Panc1 (cell line): ENCODE results near the gene TFPI2. TPM values are rescaled to one million over a fixed set of nuclear protein-coding genes. Genes with fewer than 3 reads are reported as not detected.

ENCODE experiments used
- ATAC-seq: fragments of 200-7000 bp; cut with Tn5 transposase; 2 replicates; pipeline ENCODE4 v1.9.1; 2020; ENCODE audit warnings: mild to moderate bottlenecking, moderate library complexity
- BruUV-seq: library from RNA; stranded (reverse); fragments of 400-500 nt; replicated peaks from 2 replicates; lab custom pipeline; 2021; lab: Mats Ljungman, UMichigan
- CTCF ChIA-PET: fragments of 300-600 bp; sonication (Branson Sonifier 250); formaldehyde crosslinking; loops from one replicate; lab custom pipeline; 2022; ENCODE audit warnings: antibody characterized with exemption; lab: Charles Lee
- POLR2A ChIA-PET: fragments of 300-600 bp; sonication (Branson Sonifier 250); formaldehyde crosslinking; loops from one replicate; lab custom pipeline; 2022; ENCODE audit warnings: antibody characterized with exemption; lab: Charles Lee
- DNase-seq: peaks from one replicate; pipeline ENCODE4 v3.0.0-alpha.2; 2010; ENCODE audit warnings: low read depth, low spot score
- H3K27ac ChIP-seq: 2 replicates; pipeline ENCODE4 v1.5.1; 2011; ENCODE audit warnings: mild to moderate bottlenecking, low read length, inconsistent platforms
- H3K27me3 ChIP-seq: fragments of 200-500 bp; sonication (Bioruptor generic); 2 replicates; pipeline ENCODE4 v1.6.0; 2014; ENCODE audit warnings: low read length, inconsistent platforms; ENCODE audit not compliant: control insufficient read depth, insufficient read depth
- H3K36me3 ChIP-seq: fragments of 200-500 bp; sonication (Bioruptor generic); 2 replicates; pipeline ENCODE4 v1.5.1; 2014; ENCODE audit warnings: inconsistent platforms, mild to moderate bottlenecking, low read length, moderate library complexity; ENCODE audit not compliant: control insufficient read depth, insufficient read depth
- H3K4me1 ChIP-seq: 2 replicates; pipeline ENCODE4 v1.5.1; 2011; ENCODE audit warnings: inconsistent platforms, mild to moderate bottlenecking, low read length, moderate library complexity; ENCODE audit not compliant: control insufficient read depth, insufficient read depth
- H3K4me3 ChIP-seq, 2 experiments: 2 replicates each; pipeline ENCODE4 v1.5.1; 2011 to 2012; ENCODE audit warnings: low read depth in 2 of 2, low read length in 2 of 2, mild to moderate bottlenecking in 2 of 2, inconsistent platforms in 1 of 2, moderate library complexity in 1 of 2
- H3K9me3 ChIP-seq: fragments of 200-500 bp; sonication (Bioruptor generic); 2 replicates; pipeline ENCODE4 v1.5.1; 2014; ENCODE audit warnings: low read depth, mild to moderate bottlenecking, inconsistent platforms, low read length, moderate library complexity; ENCODE audit not compliant: control insufficient read depth, insufficient read depth
- CTCF ChIP-seq: fragments of 450-650 bp; IDR thresholded peaks from 2 replicates; pipeline ENCODE4 v1.5.1; 2017; ENCODE audit warnings: mild to moderate bottlenecking
- POLR2AphosphoS5 ChIP-seq: IDR thresholded peaks from 2 replicates; pipeline ENCODE4 v1.6.1; 2012; ENCODE audit warnings: mild to moderate bottlenecking, low read depth, low read length, moderate library complexity
- SIN3A ChIP-seq: IDR thresholded peaks from 2 replicates; pipeline ENCODE4 v1.6.1; 2012; ENCODE audit warnings: low read depth, mild to moderate bottlenecking, low read length, moderate library complexity, borderline replicate concordance; ENCODE audit not compliant: insufficient read depth
- TCF7L2 ChIP-seq: IDR thresholded peaks from 2 replicates; pipeline ENCODE4 v1.6.1; 2011; ENCODE audit warnings: mild to moderate bottlenecking, low read depth, low read length, inconsistent platforms
- in situ Hi-C: cut with HindIII; loops from 2 replicates; pipeline ENCODE4 v1.10.0; 2016; ENCODE audit warnings: low sequenced_read_pairs, low pct_unique_long_range_greater_than_20kb
- intact Hi-C: fragments of 100-400 bp; cut with micrococcal nuclease; formaldehyde crosslinking; loops from one replicate; pipeline ENCODE4 v1.10.0; 2022; ENCODE audit not compliant: unreplicated experiment
- total RNA-seq: library from RNA; stranded (reverse); gene quantifications from one replicate; pipeline ENCODE4 v1.2.1, GENCODE V29; 2021; ENCODE audit not compliant: unreplicated experiment
- TF ChIP-seq, protein P1 (sequence below), 2 experiments: IDR thresholded peaks; 2 replicates each; pipeline ENCODE4 v1.6.1; 2011 to 2012; ENCODE audit warnings: low read depth in 2 of 2, control low read depth in 1 of 2, low read length in 1 of 2, mild to moderate bottlenecking in 1 of 2, moderate library complexity in 1 of 2; ENCODE audit not compliant: insufficient read depth in 1 of 2

Gene TFPI2
- total RNA-seq, 1 experiment from 2014 or later: 2.9 TPM

GRCh38 chr7:93894426-93894825, 3.9 kb upstream of the TFPI2 start:
- no peak for DNase-seq
- Histone ChIP-seq H3K36me3 (no peaks in the 10 kb centered on the region), H3K27ac (no peak overlapping the region), H3K4me1 (no peaks in the 10 kb centered on the region), H3K27me3 (peaks cover 7% of the 10 kb centered on the region), H3K4me3 (no peak overlapping the region), H3K9me3 (no peaks in the 10 kb centered on the region)
- no TSS peak for BruUV-seq
- in situ Hi-C loops (no loop called here), intact Hi-C loops (no loop called here)
- CTCF ChIA-PET: no interaction called here
- no peak for ATAC-seq
- TF ChIP-seq POLR2AphosphoS5 (no peak), CTCF (no peak), SIN3A (no peak), TCF7L2 (no peak)
- TF ChIP-seq, protein P1, sequence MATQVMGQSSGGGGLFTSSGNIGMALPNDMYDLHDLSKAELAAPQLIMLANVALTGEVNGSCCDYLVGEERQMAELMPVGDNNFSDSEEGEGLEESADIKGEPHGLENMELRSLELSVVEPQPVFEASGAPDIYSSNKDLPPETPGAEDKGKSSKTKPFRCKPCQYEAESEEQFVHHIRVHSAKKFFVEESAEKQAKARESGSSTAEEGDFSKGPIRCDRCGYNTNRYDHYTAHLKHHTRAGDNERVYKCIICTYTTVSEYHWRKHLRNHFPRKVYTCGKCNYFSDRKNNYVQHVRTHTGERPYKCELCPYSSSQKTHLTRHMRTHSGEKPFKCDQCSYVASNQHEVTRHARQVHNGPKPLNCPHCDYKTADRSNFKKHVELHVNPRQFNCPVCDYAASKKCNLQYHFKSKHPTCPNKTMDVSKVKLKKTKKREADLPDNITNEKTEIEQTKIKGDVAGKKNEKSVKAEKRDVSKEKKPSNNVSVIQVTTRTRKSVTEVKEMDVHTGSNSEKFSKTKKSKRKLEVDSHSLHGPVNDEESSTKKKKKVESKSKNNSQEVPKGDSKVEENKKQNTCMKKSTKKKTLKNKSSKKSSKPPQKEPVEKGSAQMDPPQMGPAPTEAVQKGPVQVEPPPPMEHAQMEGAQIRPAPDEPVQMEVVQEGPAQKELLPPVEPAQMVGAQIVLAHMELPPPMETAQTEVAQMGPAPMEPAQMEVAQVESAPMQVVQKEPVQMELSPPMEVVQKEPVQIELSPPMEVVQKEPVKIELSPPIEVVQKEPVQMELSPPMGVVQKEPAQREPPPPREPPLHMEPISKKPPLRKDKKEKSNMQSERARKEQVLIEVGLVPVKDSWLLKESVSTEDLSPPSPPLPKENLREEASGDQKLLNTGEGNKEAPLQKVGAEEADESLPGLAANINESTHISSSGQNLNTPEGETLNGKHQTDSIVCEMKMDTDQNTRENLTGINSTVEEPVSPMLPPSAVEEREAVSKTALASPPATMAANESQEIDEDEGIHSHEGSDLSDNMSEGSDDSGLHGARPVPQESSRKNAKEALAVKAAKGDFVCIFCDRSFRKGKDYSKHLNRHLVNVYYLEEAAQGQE (IDR thresholded peaks at IDR 0.05; ENCODE audit: insufficient read depth in 1 of 2, low read depth in 2 of 2, low read length in 1 of 2): no peak
- POLR2A ChIA-PET: no interaction called here

GRCh38 chr7:93890041-93890463, 501 bp downstream of the TFPI2 start:
- H3K27ac ChIP-seq: no peak overlapping the region
- no peaks in the 10 kb centered on the region for H3K36me3 ChIP-seq
- H3K27me3 ChIP-seq: peaks cover 4% of the 10 kb centered on the region
- H3K4me3 ChIP-seq: peak overlapping the region; percentile 37 to 49
- ATAC-seq (peak; percentile 48; the same call in 1 of the 2 replicates), DNase-seq (no peak)
- ChIA-PET CTCF (no interaction called here), POLR2A (no interaction called here)
- H3K4me1 ChIP-seq: no peaks in the 10 kb centered on the region
- H3K9me3 ChIP-seq: no peaks in the 10 kb centered on the region
- intact Hi-C loops: no loop called here
- in situ Hi-C loops: no loop called here
- BruUV-seq: no TSS peak
- TF ChIP-seq, protein P1 (IDR thresholded peaks at IDR 0.05; ENCODE audit: insufficient read depth in 1 of 2, low read depth in 2 of 2, low read length in 1 of 2): no peak
